HG03342 (cell line): ENCODE measurements around the gene TMEM63B.
"Not testable (repeated sequence)": the region's sequence is repeated elsewhere in the genome, so short reads cannot be mapped to it uniquely, and the experiment has no call there.

Experiments
- ATAC-seq: cut with Tn5 transposase; IDR thresholded peaks from one replicate; pipeline ENCODE4 v1.9.1; 2021; ENCODE audit warnings: mild to moderate bottlenecking, moderate library complexity; ENCODE audit not compliant: unreplicated experiment

The TMEM63B gene

DNA sequence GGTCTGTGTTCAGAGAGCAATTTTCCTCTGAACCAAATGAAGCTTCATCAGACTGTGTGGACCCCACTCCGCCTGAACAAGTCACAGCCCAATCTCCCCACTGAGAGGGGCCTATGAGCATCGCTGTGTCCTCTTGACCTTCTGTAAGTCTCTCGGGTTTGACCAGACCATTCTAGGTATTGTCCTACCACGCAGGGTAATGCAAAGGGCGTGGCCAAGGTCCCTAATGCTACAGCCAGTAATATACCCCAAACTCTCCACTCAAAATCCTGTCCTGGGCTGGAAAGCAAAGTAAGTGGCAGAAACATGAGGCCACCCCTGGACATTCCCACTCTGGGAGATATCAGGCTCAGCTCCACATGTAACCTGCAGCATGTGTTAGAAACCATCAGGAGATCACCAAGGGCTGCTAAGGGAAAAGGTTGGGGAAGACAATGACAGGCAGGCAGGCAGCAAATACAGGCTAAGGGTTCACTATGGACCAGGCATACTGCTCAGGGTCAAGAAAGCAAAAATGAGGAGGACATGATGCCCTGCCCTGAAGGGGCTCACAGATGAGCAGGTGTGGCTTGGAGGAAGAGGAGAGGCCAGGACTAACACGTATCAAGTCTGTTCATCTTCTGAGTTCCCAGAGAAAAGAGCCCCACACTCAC lies 33.5 kb upstream of the TMEM63B start:
- ATAC-seq: no peak

DNA sequence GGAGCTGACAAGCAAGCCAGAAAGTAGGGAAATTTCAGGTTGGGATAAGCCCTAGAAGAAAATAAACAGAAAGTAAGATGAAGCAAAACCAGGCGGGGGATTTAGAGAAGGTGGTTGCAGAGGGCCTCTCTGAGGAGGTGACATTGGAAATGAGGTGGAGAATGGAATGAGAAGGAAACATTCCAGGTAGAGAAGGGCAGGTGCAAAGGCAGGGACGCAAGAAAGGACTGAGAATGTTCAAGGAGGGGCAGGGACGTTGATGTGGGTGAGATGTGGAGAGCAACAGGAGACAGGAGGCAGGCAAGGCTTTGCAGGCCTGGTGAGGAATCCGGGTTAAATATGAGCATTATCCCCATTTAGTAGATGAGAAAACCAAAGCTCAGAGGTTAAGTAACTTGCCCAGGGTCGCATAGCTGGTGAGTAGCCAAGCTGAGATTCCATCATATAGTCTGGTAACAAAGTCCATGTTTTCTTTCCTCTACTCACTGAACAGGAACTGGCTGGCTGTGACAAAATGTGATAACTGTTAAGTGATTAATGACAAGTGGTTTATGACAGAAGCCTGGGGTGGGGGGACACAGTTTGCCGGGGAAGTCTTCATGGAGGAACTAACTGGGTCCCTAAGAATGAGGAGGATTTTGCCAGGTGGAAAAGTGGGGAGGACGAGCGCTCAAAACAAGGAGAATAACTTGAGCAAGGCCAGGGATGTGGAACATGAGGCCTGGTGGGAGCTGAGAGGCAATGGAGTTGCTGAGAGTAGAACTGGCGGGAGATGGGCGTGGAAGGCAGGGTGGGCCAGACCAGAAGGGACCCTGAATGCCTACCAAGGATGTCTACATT lies 32.7 kb upstream of the TMEM63B start:
- ATAC-seq: no peak

DNA sequence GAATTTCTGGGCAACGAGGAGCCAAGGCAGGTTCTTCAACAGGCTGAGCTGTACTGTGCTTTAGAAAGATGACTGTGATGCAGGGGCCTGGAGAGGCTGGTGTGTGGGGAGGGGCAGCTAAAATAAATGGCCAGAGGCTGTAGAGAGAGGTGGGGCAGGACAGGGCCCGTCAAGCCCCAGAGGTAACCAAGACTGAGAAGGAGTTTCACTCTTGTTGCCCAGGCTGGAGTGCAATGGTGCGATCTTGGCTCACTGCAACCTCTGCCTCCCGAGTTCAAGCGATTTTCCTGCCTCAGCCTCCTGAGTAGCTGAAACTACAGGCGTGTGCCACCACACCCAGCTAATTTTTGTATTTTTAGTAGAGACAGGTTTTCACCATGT lies 32.1 kb upstream of the TMEM63B start:
- not testable (repeated sequence) for ATAC-seq

DNA sequence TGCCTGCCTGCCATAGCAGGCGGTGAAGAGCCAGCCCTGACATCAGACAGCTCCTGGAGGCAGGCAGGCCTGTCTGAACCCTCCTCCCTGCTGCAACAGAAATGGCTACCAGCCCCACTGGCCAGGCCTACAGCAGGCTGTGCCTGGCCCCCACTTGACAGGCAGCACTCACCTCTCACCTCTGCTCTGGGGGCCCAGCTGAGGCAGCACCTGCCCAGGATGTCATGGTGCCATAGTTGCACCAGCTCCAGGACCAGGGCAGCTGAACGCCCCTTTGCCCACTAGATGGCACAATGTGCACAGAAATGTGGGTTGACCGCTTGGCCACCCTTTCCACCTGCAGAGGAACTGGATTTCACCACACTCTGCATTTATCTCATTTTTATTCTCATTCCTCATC lies 30.7 kb upstream of the TMEM63B start:
- ATAC-seq: no peak

DNA sequence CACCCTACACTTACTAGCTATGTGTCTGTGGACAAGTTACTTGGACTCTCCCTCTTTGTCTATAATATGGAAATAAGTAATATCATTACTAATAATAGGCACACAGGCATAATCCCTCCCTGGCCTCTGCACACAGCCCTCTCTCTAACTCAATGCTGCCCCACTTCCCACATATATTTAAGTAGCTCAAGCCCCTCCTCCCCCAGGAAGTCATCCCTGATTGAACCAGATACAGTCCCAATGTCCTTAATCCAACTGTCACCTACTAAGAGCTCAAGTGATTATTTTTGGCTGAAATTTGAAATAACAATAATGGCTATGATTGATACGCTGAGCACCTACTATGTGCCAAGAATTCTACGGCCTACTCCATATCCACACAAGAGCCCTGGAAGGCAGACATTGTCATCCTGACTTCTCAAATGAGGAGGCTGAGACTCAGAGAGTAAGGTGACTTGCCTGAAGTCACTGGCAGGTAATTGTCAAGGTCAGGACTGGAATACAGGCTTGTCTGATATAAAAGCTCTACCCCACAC lies 29.5 kb upstream of the TMEM63B start:
- no peak for ATAC-seq

DNA sequence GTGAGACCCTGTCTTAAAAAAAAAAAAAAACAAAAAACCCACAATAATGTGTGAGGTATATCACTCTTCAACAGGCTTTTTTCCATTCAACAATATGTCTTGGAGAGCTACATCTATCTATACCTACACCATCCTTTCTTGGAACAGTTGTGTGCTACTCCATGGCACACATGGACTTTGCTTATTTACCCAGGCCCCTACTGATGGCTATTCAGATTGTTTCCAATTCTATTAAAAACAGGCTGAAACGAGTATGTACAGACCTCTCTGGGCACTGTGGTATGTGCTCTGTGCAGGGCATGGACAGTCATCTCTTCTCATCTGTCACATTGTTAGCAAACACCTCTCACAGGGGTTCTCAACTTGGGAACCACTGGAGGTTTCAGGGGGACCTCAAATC lies 28.2 kb upstream of the TMEM63B start:
- no peak for ATAC-seq

DNA sequence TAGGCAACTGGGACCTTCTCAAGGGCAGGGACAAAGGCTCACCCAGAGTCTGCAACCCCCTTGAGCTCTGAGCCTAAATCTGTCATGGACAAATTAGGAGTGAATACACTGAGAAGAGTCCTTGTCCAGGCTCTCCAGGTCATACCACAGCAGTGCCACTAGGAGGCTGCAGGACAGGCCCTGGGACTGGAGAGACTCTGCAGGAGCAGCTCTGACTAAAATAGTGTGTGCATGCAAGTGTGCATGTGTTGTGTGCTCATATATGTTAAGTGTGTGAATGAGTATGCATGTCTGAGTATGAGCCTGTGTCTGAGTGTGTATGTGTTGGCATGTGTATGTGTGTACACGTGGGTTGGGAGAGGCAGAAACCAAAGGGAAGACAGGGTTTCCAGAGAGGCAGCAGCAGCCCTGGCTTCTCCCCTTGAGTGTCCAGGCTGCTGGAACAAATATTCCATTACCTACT lies 27.2 kb upstream of the TMEM63B start:
- no peak for ATAC-seq

DNA sequence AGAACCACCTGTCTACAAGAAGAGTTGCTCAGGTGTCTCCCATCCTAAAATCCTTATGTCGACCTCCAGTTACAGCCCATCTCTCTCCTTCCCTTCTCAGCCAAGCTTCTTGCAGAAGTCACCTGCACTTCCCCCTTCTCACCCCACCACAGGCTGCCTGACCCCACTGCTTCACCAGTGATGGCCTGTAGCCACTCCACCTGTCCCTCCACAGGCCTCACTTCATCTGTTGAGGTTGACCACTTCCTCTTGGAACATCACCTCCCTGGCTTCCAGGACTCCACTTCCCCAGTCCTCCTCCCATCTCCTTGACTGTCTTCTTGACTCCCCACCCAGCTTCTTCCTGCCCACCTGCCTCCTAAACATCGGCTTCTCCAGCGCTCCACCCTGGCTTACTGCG lies 25.5 kb upstream of the TMEM63B start:
- no peak for ATAC-seq

DNA sequence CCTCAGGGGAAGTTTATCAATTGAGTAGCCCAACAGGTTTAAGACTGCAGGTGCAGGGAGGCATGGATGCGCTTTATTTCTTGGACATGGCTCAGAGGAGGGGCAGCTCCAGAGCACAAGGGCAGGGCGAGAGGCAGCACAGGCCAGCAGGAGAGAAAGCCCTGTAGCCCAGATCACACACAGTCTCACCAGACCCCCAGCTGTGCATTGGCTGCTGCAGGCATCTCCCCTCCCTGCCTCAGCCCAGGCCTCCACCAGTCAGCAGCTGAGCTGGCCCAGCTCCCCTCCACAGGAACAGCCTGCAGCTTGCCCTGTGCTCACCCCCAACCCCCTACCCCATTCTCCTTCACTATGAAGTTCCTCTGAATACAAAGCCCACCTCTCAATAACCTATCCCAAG lies 24.8 kb upstream of the TMEM63B start:
- ATAC-seq: no peak

DNA sequence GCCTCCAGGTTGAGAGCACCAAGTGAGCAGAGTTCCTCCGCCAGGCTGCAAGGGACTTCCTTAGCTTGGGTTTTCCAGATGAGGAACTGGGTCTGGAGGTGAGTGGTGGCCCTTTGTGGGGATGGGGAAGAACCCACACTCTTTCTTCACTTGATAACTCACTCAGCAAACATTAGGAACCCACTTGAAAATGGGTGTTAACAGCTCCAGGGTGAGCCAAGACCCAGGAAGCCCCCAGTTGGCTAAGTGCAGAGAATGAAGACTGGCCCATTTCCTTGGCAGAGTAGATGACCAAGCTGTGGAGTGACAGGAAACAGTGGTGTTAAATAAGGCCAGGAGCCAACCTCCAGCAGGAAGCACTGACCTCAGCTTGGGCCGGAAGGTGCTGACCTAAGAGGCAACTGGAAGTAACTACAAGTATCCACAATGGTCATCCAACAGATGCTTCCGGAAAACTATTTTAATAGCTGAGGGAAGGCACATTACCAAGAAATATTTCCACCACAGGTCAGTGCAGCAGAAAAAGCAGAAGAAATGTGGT lies 22.8 kb upstream of the TMEM63B start:
- no peak for ATAC-seq

DNA sequence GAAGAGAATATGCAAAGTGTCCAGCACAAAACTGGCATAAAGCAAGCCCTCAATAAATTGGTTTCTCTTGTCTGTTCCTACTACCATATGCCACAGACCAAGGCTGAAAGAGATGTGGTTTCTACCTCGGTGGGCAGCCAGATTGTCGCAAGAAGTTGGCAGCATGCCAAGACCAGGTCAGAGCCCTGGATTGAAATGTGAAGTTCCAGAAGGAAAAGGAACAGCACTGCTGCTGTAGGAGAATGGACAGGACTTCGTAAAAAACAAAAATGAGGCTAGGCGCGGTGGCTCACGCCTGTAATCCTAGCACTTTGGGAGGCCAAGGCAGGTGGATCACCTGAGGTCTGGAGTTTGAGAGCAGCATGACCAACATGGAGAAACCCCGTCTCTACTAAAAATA lies 22.2 kb upstream of the TMEM63B start:
- no peak for ATAC-seq

DNA sequence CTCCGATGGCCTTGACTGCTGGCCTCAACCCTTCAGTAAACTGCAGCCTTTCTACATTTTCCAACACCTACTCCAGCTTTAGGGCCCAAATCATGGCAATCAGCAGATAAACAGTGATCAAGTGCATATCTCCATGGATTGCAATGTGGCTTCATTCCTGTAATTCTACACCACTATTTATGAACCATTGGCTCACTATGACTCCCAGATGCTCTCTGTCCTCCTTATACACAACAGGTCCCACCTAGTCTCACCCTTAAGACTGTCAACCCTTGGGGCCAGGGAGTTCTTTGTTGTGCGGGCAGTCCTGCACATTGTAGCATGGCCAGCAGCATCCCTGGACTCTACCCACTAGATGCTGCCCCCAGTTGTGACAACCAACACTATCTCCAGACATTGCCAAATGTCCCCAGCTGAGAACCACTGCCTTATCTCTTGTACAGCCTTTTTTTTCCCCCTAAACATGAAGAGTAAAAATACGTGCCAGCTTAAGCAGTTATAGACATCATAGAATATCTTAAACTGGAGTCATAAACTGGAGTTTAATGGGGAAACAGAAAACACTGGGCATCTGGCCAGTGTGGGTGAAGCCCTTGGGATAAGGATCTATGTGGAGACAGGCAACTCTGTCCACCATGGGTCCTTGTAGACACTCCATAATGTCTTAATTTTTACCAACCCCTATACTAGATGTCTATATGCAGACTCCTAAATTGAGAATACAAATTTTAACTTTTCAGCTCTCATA lies 21.2 kb upstream of the TMEM63B start:
- no peak for ATAC-seq

DNA sequence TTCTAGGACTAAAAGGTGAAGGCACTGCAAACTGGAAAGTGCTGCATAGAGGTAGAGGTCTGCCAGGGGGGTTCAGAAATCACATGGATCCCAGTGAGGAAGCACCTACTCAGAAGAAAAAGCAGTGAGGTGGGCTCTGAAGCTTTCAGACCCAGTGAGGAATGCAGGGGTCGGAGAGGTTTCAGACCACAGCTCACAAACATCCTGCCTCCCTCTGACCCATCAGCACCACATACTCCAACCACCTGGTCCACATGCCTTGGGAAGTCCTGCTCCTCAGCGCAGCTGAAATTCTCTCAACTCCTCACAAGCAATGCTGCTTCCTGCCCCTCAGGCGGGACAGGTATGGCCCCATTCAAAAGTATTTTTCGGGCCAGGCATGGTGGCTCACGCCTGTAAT lies 20.3 kb upstream of the TMEM63B start:
- no peak for ATAC-seq

DNA sequence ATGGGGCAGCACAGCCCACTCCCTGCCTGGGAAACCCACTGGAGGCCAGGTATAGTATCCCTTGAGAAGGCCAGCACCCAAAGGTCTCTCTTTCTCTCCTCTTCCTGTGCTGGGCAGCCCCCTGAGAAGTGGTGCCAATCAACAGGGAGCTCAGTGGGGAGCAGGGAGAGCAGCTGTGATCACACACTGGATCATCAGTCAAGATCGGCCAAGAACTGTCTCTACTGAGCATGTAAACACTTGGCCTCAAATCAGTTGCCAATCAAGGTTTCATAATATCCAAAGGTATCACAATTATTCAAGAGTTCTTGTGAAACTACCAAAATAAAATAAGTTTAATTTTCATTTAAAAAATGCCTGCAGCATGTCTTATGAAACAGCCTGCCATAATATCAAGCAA lies 18.9 kb upstream of the TMEM63B start:
- ATAC-seq: no peak

DNA sequence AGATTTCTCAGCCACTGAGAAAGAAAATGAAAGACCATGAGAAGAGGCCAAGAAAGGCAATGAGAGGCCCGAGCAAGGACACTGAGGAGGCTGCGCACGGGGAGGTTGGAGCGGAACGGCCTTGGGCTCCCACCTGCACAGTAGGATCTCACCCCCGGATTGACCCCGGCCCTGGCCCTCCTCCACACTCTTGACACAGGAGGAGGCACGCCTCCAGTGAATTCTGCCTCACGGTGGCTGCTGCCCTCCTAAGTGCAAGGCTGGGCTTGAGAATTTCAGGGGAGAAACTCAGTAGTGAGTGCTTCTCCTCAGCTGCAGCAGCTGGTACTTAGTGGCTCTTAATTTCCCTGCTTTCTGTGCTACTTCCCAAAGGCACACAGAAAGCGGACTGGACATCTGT lies 18.1 kb upstream of the TMEM63B start:
- no peak for ATAC-seq

DNA sequence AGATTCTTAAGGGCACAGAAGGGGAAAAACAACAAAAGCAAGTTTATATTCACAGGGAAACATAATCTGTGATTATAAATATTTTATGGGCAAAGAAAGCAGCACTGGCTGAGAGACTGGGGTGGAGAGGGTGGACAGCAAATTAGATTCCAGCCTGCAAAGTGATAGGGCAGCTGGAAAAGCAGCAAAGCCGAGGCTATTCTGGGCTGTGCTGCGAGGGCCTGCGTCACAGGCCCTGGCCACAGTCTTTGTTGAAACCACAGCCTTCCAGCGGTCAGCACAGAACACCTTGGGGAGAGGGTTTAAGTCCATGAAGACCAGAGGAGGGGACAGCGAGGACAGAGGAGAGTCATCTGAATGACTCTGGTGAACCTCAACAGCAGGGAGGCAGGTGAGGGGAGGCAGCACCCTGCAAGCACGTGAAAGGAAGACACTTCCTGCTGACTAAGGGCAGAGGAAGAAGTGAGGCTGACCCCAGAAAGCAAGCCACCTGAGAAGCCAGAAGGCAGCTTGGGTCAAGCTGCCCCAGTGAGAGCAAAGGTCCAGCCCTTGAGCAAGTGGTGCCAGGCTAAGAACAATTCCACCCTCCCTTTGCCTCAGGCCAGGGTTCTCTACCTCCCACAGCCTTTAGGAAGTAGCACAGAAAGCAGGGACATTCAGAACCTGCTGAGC lies 17.2 kb upstream of the TMEM63B start:
- no peak for ATAC-seq

DNA sequence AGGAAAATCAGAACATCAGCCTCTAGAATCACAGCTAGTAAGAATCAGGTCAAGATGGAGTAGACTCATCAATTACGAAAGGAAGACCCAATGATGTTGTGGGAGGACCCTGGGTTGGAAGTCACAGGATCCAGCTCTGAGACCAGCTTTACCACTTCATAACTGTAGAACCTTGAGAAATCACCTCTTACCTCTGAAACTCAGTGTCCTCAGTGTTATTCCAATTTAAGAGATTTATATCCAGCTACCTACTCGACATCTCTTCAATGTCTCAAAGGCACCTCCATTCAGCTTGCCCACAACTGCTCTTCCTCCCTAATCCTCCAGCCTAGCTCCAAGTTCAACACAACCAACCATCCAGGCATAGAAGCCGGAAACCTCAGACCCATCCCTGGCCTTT lies 16.4 kb upstream of the TMEM63B start:
- no peak for ATAC-seq

DNA sequence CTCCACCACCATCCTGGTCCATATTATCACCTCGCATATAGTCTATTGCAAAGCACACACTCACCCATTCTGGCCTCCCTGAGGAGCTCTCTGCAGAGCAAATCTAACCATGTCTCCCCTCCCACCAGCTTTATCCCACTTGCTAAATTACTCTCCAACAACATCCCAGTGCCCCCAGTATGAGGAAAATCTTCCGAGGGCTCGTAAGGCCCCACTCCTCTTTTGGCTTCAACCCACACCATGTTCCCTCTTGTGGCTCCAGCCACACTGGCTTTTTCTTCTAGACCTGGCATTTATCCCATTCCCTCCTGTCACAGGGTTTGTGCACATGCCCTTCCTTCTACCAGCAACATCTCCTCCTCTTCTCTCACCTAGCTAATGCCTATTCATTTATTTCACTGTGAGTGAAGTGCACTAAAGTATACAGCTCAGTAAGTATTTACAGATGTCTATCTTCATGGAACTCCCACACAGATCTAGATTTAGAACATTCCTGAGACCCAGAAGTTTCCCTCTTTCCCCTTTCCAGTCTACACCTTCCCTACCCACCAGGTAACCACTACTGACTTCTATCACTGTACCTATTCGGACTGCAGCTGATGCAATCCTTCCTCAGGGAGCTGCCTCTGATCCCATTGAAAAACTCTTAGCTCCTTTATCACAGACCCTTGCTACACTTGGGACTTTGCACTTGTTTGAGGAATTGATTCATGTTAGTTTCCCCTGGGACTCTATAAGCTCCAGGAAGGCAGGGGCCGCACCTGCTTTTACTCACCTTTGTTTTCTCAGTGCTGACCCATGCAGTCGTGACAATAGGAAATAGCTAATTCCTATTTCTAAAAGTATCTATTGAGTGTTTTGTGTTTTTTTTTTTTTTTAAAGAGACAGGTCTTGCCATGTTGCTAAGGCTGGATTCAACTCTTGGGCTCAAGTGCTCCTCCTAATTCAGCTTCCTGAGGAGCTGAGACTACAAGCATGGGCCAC lies 15.6 kb upstream of the TMEM63B start:
- ATAC-seq: no peak

DNA sequence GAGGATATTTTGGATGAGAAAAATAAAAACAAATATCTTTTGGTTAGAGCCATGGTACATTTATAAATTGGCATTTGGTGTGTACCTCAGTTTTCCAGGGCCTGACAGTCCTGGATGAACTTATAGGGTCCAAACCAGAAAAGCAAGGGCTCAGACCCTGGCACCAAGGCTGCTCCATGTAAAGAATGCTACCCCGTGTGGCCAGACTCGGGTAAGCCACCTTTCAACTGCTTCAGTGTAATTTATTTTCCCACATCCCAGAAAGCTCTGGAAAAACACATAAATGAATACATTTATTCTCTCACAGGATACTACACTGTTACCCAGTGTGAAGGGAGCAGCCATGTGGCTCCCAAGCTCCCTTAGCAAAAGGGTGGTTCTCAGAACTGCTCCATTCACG lies 13.9 kb upstream of the TMEM63B start:
- no peak for ATAC-seq

DNA sequence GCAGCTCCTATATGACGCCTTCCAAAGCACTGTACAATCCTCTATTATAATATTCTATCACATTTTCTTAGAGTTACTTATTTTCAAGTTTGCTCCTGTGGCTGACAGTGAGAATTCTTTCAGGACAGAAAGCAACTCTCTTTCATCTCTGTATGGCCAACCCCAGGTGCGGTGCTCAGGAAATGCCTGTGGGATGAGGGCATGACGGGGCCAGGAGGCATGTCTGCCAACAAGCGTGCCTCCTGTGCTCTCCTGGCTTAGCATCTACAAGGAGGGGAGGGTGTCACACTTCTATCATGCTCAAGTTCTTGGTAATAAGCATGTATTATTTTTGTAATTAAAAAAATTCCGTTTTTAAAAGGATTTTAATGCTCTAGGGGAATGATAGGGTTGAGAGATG lies 11.5 kb upstream of the TMEM63B start:
- ATAC-seq: no peak
